ENCODE measurements around the gene PDE8B.

- TF ChIP-seq CTCF (IDR thresholded peaks at IDR 0.05) (no peak), POLR2A (IDR thresholded peaks at IDR 0.05) (no peak), EP300 (IDR thresholded peaks at IDR 0.05) (no peak)
Measured at GRCh38 chr5:77200663-77201062, 9.8 kb upstream of the PDE8B start.

All from suprapubic skin (tissue), 3 donors.